GM21367 (cell line): ENCODE data around the gene SFT2D3.
A peak's percentile ranks its signal among the peaks of the same experiment; 100 is the strongest.

Source experiments
- ATAC-seq: cut with Tn5 transposase; IDR thresholded peaks from one replicate; pipeline ENCODE4 v1.9.1; 2021; ENCODE audit not compliant: unreplicated experiment

Gene SFT2D3, protein sequence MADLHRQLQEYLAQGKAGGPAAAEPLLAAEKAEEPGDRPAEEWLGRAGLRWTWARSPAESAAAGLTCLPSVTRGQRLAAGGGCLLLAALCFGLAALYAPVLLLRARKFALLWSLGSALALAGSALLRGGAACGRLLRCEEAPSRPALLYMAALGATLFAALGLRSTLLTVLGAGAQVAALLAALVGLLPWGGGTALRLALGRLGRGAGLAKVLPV

DNA sequence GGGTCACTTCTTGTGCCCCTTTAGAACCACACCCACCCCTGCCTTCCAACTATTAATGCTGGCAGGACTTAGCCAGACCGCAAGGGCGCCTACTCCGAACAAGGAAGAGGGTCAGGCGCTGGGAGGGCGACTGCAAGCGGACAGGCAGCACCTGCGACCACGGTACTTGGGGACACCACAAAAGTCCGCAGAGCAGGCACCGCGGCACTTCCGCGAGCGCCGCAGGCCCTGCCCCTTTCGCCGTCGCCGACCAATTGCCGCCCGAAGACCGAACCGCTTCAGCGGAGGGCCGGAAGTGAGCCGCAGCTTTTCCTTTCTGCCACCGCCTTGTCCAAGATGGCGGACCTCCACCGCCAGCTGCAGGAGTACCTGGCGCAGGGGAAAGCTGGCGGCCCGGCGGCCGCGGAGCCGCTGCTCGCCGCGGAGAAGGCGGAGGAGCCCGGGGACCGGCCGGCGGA lies at the start of gene SFT2D3:
Gene SFT2D3 (plus strand): TSS at position 305 of the 458 bp plus-strand sequence. CDS start 32 bp downstream, at position 337.
- ATAC-seq, result peak; percentile 53

DNA sequence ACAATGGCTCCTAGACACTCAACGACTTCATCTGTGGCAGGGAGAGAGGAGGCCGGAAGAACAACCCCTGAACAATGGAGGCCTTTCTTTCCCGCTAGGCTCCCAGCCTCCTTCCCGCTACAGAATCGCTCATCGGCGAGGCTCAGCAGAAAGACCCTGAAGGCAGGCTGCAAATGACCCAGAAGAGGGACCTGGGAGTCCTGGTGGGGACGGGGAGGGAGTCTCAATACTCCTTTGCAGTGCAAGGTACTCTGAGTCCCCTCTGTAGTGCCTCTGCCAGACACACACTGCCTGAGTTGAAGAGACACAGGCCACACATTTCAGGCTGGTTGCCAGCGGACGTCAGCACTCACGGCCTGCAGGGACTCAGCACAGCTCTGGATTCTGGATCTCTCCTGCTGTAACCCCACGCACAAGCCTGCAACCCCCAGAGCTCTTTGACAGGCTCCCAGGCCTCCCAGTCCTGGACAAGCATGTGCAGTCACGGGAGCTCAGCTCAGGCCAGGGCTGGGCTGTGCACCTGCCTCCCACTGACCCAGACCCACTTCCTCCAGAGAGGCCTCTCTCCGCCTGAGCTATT lies 49.2 kb upstream of the SFT2D3 start:
- ATAC-seq, result no peak

DNA sequence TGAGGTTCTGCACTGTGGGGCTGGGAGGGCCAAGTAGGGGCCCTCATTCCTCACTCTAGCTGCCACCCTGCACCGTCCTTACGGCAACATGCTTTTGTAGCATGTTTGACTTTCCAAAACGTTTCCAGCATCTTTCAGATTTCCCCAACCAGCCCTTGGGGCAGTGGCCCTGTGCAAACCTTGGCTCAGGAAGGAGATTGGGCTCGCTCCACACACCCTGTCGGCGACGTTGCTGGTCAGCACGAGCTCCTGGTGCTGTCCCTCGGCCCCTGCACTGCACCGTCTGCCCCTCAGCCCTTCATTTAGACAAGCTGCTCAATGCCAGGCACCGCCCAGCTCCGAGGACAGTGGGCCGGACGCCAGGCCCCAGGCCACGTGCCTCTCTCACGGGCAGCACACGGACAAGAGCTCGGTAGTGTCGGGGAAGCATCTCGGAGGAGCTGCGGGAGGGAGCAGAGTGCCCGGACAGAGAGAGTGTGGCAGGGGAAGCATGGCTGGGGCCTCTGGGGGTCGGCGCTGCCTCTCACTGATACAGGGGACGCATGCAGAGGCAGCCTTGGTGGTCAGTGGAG lies 48.4 kb upstream of the SFT2D3 start:
- no peak for ATAC-seq

DNA sequence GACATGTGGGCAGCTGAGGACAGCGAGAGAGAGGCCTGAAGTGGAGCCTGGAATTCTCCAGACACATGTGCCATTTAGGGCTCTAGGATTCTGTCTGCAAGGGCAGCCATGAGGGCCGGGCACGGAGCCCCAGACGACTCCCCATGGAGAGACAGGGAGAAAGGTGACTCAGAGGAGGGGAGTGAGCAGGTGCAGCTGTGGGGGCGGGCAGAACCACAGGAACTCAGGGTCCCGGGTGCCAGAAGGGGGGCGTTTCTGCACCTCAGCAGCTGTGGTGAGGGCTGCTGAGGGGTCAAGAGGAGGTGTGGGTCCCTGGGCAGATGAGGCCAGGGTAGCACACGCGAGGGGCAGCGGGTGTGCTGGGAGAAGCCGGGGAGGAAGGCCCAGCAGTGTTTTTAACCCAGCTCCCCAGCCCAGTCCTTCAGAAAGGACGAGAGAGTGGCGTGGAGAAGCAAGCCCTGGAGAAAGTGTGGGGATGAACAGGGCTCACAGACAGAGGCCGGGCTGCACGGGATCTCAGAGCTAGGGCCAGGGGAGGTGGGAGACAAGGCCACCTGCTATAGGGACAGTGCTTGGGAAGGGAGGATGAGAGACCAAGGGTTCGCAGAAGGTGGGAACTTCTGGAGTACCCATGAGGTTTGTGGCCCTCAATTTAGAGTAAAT lies 47.7 kb upstream of the SFT2D3 start:
- ATAC-seq, result no peak

DNA sequence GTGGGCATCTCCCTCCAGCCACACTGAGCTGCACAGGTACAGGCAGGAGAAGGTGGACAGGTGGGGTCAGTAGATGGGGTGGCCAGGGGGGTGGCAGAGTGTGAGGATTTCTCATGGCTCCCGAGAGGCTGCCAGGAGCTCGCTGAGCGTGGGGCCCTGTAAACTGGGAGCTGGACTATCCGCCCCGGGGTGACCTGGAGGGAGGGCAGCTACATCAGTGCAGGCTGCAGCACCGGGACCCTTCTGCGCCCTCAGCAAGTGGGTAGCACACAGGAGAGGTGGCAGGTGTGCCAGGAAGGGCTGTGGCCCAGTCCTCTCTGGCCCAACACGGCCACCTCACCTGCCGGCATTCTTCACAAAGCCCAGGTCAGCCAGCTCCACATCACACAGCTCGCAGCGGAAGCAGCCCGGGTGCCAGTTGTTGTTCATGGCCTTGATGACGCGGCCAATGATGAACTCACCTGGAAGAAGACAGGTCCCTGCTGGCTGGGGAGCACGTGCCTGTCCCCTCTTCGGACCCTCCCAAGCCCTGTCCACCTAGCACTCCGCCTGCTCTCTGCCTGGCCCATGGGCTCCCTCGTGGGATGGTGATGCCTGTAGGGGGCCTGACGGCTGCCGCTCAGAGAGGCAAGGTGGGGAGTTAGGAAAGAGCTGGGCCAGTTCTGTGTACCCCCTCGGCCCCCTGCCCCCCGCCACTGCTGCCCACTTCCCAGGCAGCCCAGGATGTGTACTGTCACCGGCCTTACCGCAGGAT lies 47.0 kb upstream of the SFT2D3 start:
- no peak for ATAC-seq

DNA sequence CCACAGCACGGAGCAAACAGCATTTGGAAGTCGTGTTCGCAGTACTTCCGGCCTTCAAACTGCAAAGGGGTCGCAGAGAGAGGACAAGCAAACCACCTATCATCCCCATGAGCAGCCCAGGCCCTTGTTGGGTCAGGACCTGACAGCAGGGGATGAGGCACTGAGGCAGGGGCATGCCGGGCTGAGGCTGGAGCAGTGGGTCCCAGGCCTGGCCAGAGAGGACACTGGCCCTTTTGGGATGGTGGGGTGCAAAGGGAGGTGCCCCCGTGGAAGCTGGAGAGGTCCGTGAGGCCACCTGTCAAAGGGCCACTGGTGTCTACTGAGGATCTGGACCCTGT lies 46.5 kb upstream of the SFT2D3 start:
- ATAC-seq, result no peak

DNA sequence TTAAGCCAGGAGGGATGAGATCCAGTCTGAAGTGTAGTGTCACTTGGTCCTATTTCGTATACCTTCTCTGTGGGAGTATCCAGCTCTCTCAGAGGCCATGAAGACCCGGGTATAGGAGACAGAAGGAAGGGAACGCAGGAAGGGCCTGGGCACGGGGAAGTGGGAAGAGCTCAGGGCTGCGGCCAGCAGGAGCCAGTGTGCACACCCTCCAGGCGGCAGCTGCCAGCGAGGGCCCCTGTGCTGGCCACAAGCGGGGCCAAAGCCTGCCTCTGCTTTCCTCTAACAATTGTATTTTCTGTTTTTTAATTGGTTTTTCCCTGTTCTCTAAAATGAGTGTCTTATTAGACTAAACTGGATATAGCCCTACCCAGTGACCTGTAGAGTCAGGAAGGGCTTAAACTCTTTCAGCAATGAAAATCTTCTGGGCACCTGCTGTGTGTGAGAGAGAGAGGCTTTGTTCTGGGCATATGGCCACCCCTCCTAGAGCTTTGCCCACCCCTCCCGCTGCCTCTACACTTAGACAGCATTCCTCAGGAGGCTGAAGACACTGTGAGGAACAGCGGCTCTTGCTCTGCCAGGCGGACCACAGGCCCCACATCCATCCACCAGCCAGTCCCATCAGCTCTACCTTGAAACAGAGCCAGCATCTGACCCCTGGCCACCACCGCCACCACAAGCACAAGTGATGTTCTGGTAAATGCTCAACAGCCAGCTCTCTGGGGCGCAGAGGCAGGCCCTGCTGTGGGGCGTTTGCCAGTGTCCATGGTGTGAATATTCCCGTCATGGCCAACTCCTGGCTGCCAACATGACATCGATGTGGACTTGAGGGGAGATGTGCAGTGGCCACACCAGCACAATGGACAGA lies 45.9 kb upstream of the SFT2D3 start:
- ATAC-seq, result no peak

DNA sequence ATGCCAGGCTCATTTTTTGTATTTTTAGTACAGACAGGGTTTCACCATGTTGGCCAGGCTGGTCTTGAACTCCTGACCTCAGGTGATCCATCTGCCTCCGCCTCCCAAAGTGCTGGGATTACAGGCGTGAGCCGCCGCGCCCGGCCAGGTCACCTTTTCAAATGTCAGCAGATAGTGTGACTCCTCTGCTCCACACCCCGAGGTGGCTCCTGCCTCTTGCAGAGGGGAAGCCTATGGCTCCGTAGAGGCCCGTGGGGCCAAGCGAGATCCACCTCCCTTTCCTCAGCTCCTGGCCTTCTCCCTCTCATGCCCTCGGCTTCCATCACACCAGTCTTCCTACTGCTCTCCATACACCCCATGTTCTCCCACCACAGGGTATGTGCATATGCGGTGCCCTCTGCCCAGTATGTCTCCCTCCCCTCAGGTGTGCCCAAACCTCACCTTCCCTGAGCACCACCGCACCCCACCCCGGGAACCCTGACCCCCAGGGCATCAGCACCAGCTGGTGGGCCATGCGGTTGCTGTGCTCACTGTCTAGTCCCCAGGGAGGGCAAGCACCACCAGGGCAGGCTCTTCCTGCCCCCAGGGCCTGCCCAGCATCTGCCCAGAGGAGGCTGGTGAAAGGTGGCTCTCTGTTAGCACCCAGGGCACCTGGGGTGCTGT lies 44.6 kb upstream of the SFT2D3 start:
- no peak for ATAC-seq

DNA sequence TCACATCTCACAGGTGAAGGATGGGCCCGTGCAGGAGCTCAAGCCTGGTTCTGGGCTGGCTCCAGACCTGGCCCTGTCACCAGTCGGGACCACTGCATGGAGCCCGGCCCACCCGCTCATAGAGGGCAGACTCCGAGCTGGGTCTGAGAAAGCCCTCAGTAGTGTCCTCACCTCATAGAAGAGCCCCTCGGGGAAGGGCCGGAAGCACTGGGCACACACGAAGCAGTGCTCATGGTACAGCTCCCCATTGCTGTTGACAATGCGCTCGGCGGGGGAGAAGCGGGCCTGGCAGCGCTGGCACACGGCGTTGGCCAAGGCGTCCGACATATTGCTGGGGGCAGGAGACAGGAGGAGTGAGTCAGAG lies 44.1 kb upstream of the SFT2D3 start:
- no peak for ATAC-seq

DNA sequence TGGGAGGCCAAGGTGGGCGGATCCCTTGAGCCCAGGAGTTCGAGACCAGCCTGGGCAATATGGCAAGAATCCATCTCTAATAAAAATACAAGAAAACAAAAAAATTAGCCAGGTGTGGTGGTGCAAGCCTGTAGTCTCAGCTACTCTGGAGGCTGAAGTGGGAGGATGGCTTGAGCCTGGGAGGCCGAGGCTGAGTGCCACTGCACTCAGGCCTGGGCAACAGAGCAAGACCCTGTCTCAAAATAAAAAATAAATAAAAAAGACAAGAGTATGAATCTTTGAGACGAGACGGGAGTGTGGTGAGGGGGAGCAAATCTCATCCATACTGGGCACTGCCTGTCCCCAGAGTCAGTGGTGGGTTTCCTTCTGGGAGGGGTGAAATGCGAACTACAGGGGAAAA lies 43.2 kb upstream of the SFT2D3 start:
- ATAC-seq, result no peak

DNA sequence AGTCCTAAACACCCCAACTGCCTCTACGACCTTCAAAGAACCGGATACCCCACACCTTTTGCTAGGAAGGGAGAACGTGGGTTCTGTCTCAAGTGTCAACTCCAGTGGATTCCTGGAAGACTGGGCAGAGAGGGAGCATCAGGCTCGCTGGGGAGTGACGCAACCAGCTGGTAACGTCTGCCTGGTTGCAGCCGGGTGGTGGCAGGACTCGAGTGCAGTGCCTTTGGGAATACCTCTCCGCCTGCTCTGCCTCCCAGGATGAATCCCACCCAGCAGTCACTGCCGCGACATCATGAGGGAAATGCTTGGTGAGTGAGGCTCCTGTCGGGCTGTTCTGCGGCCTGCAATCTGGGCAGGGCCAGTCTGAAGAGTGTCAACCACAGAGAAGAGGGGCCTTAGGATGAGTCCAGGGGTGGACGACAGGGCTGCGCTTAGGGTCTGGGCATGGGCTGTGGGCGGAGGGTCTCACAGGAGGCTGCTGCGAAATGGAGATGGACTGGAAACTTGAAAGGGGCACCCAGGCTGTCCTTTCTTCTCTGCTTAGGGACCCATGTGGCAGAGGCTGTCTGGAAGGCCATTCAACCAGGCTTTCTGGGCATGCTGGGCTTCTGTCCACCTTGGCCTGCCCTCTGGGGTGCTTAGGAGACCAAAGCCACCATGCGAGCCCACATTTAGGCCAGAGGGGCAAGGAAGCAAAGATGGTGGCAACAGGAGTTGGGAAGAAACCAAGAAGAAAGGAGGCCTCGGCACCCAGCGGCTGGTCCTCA lies 42.5 kb upstream of the SFT2D3 start:
- no peak for ATAC-seq

DNA sequence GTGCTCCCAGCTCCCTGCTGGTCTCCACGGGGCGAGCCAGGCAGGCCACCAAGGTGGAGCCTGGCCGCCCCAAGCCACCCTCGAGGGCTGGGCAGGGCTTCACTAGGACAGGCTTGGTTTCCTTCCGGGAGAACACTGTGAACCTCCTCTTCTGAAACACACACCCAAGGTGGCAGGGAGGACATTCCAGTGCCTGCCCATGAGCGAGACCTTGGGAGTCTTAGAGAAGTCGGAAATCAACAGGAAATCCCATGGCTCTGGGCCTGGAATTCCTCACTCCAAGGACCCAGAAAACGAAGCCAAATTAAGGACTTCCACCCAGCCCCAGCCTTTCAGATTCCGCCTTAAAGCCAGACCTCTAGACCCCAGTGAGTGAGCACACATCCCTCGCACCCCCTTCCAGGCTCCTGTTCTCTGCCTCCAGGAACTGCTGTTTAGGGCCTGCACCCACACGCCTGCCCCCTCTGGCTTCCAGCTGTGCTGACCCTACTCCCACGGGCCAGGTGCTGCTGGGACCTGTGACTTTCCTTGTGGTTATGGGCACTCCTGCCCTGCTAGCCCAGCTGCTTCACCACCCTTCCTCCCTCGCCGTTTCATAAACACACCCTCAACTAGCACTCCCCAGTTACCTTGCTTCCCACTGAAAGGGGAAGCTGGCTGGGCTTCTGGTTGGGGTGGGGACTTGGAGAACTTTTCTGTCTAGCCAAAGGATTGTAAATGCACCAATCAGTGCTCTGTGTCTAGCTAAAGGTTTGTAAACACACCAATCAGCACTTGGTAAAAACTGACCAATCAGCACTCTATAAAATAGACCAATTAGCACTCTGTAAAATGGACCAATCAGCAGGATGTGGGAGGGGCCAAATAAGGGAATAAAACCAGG lies 41.6 kb upstream of the SFT2D3 start:
- no peak for ATAC-seq

DNA sequence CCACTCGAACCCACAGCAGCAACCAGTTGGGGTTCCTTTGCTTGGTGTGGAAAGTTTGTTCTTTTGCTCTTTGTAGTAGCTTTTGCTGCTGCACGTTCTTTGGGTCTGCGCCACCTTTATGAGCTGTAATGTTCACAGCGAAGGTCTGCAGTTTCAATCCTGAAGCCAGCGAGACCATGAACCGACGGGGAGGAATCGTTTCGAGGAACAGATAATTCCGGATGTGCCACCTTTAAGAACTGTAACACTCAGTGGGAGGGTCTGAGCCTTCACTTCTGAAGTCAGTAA lies 41.1 kb upstream of the SFT2D3 start:
- no peak for ATAC-seq

DNA sequence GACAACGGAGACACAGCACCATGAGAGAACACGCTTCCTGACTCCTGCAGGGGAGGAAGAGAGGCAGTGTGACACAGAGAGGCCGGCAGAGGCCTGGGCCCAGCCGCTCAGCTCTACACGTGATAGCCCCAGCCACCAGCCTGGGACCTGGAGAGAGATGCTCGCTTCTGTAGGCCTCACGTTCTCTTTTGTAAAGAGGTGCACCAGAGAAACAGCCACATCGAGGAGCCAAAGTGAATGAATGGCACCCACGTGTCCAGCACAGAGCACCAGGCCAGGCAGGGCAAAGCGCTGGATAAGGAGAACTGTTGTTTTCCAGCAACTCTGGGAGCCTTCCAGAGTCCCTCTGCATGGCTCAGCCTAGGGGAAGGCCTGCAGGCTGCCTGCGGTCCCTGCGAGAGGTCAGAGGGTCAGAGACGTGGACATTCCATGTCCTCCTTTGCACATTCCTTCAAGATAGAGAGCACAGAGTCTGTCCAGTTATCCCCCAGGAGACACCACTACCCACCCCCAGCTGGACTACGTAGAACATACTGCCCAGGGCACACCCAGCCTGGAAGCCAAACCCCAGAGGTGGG lies 40.1 kb upstream of the SFT2D3 start:
- no peak for ATAC-seq

DNA sequence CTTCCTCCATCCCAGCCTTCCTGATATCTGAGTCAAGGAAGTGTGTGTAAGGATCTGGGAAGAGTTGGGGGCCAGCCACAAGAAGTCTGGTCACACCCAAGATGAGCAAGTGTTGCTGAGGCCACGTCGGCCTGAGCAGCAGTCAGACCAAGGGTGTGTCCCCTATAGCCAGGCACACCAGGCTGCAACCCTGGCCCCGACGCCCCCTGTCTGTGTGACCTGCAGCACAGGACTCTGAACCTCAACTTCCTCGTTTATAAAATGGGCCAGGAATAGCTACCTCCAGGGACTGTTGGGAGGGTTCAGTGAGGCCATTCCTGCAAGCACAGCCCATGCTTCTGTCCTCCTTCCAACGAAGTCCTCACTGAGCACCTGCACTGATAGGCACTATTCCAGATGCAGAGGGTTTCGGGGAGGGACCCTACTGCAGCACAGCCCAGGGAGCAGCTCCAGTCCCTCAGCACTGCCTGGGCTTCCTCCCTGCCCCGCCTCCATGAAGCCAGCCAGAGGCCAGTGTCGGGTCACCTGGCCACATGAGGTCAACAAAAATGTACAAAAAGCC lies 39.3 kb upstream of the SFT2D3 start:
- ATAC-seq, result no peak

DNA sequence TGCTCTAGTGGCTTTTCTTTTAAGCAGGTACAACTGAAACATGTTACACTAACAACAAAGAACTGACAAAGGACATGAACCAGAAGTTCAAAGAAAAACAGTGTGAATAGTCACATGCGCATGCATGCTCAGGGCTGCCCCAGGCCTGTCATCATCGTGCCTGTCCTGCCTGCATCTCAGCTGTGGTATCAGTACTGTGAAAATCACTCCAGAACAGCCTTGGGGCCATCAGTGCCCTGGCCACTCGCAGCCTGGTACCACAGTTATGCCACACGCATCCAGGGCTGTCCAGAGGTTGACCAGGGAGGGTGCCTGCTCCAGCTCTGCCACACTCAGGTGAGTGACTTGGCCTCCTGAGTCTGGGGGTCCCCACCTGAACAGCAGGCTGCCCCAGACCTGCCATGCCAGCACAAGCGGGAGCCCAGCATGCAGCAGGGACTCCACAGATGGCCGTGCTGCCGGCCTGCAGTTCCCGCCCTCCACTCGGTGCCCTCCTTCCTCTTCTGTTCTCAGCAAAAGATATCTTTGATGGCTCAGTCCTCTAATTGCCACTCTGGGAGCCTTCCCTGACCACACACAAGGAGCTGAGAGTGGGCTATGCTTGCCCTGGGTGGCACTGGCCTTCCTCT lies 38.2 kb upstream of the SFT2D3 start:
- ATAC-seq, result no peak

DNA sequence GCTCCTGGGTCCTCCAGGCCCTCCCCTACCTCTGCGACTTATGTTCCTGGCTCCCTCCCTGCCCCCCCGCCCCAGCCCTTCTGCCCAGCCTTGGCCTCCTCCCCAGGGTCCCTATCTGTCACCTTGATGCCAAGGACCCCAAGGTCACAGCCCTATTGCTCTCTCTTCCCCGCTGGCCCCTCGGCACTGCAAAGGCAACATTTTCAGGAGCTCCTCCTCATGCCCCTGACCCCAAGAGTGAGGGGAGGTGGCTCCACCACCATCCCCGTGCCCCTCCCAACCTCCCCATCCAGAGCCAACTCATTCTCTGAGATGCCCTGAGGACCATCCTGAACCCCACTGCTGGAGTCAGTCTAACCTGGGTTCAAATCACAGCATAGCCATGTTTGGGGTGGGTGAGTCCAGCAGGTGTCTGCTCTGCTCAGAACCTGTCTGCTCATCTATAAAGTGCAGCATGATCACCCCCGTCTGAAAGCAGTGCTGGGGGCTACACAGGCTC lies 37.7 kb upstream of the SFT2D3 start:
- ATAC-seq, result no peak
